TTC549 (cell line): ENCODE results near the gene BIRC5.
"Not testable (repeated sequence)": the region's sequence is repeated elsewhere in the genome, so short reads cannot be mapped to it uniquely, and the experiment has no call there.

Source experiments
- FAIRE-seq: peaks from 2 replicates; lab custom pipeline; 2012; peaks lifted over from hg19 to GRCh38; lab: Jason Lieb, UNC

The BIRC5 gene

GRCh38 chr17:78240012-78240655 is 26.1 kb downstream of the BIRC5 start:
- FAIRE-seq, result no peak

GRCh38 chr17:78240839-78241238 is 26.8 kb downstream of the BIRC5 start:
- no peak for FAIRE-seq

- no peak for FAIRE-seq
Measured at GRCh38 chr17:78241277-78242023, 27.4 kb downstream of the BIRC5 start.

GRCh38 chr17:78242024-78242742 is 28.1 kb downstream of the BIRC5 start:
- no peak for FAIRE-seq

GRCh38 chr17:78247304-78247703 is 33.3 kb downstream of the BIRC5 start:
- no peak for FAIRE-seq

GRCh38 chr17:78248051-78248914 is 34.2 kb downstream of the BIRC5 start:
- no peak for FAIRE-seq

GRCh38 chr17:78249074-78249817 is 35.2 kb downstream of the BIRC5 start:
- FAIRE-seq, result no peak

GRCh38 chr17:78249818-78250806 is 36.1 kb downstream of the BIRC5 start:
- FAIRE-seq, result no peak

- FAIRE-seq, result no peak
Measured at GRCh38 chr17:78250891-78251772, 37.1 kb downstream of the BIRC5 start.

- no peak for FAIRE-seq
Measured at GRCh38 chr17:78251773-78252103, 37.7 kb downstream of the BIRC5 start.

- no peak for FAIRE-seq
Measured at GRCh38 chr17:78252111-78252634, 38.1 kb downstream of the BIRC5 start.

GRCh38 chr17:78252701-78253635 is 38.9 kb downstream of the BIRC5 start:
- no peak for FAIRE-seq

GRCh38 chr17:78253636-78253945 is 39.5 kb downstream of the BIRC5 start:
- not testable (repeated sequence) for FAIRE-seq

- no peak for FAIRE-seq
Measured at GRCh38 chr17:78253946-78254672, 40.1 kb downstream of the BIRC5 start.

- no peak for FAIRE-seq
Measured at GRCh38 chr17:78255029-78255656, 41.1 kb downstream of the BIRC5 start.

- no peak for FAIRE-seq
Measured at GRCh38 chr17:78255953-78256706, 42.1 kb downstream of the BIRC5 start.
